ENCODE results near the gene ARX.

DNA sequence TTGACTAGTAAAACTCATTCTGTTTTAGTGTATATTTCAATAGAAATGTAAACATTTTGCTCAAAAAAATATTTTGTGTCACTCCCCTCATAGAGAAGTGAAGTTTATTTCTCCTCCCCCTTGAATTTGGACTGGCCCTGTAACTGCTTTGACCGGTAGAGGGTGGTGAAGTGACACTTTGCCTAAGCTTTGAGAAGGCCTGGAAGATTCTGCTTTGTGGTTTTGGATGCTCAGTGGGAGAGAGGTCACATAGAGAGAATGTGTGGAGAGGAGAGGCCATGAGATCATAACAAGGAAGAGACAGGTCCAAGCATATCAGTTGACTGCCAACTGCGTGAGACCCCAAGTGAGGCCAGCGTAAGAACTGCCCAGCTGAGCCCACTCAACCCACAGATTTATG lies 19.1 kb upstream of the ARX start:
- TF ChIP-seq POLR2A (IDR thresholded peaks at IDR 0.05; ENCODE audit: low read depth, low read length) (no peak), PAX5 (IDR thresholded peaks at IDR 0.05; ENCODE audit: insufficient read depth, low read length, severe bottlenecking) (no peak)
